PC-3 (cell line): ENCODE measurements around the gene ASPSCR1. TPM values are rescaled to one million over a fixed set of nuclear protein-coding genes. Genes with fewer than 3 reads are reported as not detected.

Source experiments
- ATAC-seq: fragments of 200-7000 bp; cut with Tn5 transposase; 2 replicates; pipeline ENCODE4 v1.9.1; 2020; ENCODE audit warnings: mild to moderate bottlenecking, moderate library complexity
- BruUV-seq: library from RNA; stranded (reverse); fragments of 400-500 nt; replicated peaks from 2 replicates; lab custom pipeline; 2021; lab: Mats Ljungman, UMichigan
- CTCF ChIA-PET: fragments of 300-600 bp; sonication (Branson Sonifier 250); formaldehyde crosslinking; loops from one replicate; lab custom pipeline; 2022; ENCODE audit warnings: antibody characterized with exemption; lab: Charles Lee
- POLR2A ChIA-PET: fragments of 300-600 bp; sonication (Branson Sonifier 250); formaldehyde crosslinking; loops from one replicate; lab custom pipeline; 2022; ENCODE audit warnings: antibody characterized with exemption; ENCODE audit not compliant: unreplicated experiment; lab: Charles Lee
- DNase-seq: peaks from one replicate; pipeline ENCODE4 v3.0.0-alpha.2; 2015
- H2AFZ ChIP-seq: fragments of 300-600 bp; sonication (generic); 2 replicates; pipeline ENCODE4 v1.6.0; 2016; ENCODE audit warnings: antibody characterized with exemption, low read length
- H3F3A ChIP-seq: fragments of 300-600 bp; sonication (generic); one replicate; pipeline ENCODE4 v1.6.0; 2017; ENCODE audit warnings: antibody characterized with exemption, low read length, control low read depth, mild to moderate bottlenecking; ENCODE audit not compliant: unreplicated experiment
- H3K27ac ChIP-seq: fragments of 300-600 bp; sonication (generic); 2 replicates; pipeline ENCODE4 v1.5.1; 2016; ENCODE audit warnings: mild to moderate bottlenecking, low read length
- H3K27me3 ChIP-seq: fragments of 300-600 bp; sonication (generic); 2 replicates; pipeline ENCODE4 v1.6.1; 2016; ENCODE audit warnings: low read length, mixed read lengths
- H3K36me3 ChIP-seq: fragments of 300-600 bp; sonication (generic); 2 replicates; pipeline ENCODE4 v1.6.1; 2016; ENCODE audit warnings: low read depth, mixed run types, low read length, mixed read lengths
- H3K4me1 ChIP-seq: fragments of 300-600 bp; sonication (generic); 2 replicates; pipeline ENCODE4 v1.5.1; 2016; ENCODE audit warnings: low read length; ENCODE audit not compliant: insufficient read depth
- H3K4me2 ChIP-seq: fragments of 300-600 bp; sonication (generic); 2 replicates; pipeline ENCODE4 v1.6.0; 2016; ENCODE audit warnings: low read length
- H3K4me3 ChIP-seq: fragments of 300-600 bp; sonication (generic); 2 replicates; pipeline ENCODE4 v1.5.1; 2016; ENCODE audit warnings: mild to moderate bottlenecking, low read length, mixed read lengths
- H3K79me2 ChIP-seq: fragments of 300-600 bp; sonication (generic); 2 replicates; pipeline ENCODE4 v1.6.1; 2017; ENCODE audit warnings: low read length, mixed read lengths
- H3K9ac ChIP-seq: fragments of 300-600 bp; sonication (generic); 2 replicates; pipeline ENCODE4 v1.6.0; 2016; ENCODE audit warnings: mild to moderate bottlenecking, low read length
- H3K9me2 ChIP-seq: fragments of 300-600 bp; sonication (generic); replicated peaks from 2 replicates; pipeline ENCODE4 v1.6.1; 2016; ENCODE audit warnings: mixed run types, low read length, mixed read lengths
- H3K9me3 ChIP-seq: fragments of 300-600 bp; sonication (generic); 2 replicates; pipeline ENCODE4 v1.6.1; 2016; ENCODE audit warnings: low read length, mixed read lengths
- H4K20me1 ChIP-seq: fragments of 300-600 bp; sonication (generic); 2 replicates; pipeline ENCODE4 v1.6.1; 2016; ENCODE audit warnings: low read length, mixed read lengths
- EZH2 ChIP-seq: fragments of 300-600 bp; sonication (generic); IDR thresholded peaks from one replicate; pipeline ENCODE4 v1.6.1; 2017; ENCODE audit warnings: antibody characterized with exemption, mild to moderate bottlenecking, low read length; ENCODE audit not compliant: unreplicated experiment
- EZH2phosphoT487 ChIP-seq: fragments of 300-600 bp; sonication (generic); IDR thresholded peaks from 2 replicates; pipeline ENCODE4 v1.6.1; 2018; ENCODE audit warnings: mild to moderate bottlenecking, antibody characterized with exemption, low read length, borderline replicate concordance
- intact Hi-C: fragments of 100-400 bp; cut with micrococcal nuclease; formaldehyde crosslinking; loops from 2 replicates; pipeline ENCODE4 v1.9.0; 2023
- total RNA-seq: library from RNA; depleted of rRNA; stranded (reverse); fragments of >200 nt; gene quantifications from 2 replicates; pipeline ENCODE4 v1.2.3, GENCODE V29; 2014
- TF ChIP-seq, protein P1 (sequence below): fragments of 300-600 bp; sonication (generic); conservative IDR thresholded peaks from 2 replicates; pipeline ENCODE4 v1.5.1; 2017; ENCODE audit warnings: antibody characterized with exemption, low read depth, mild to moderate bottlenecking, low read length

Gene ASPSCR1
- total RNA-seq, 1 experiment from 2014 or later = 31.5 TPM

DNA sequence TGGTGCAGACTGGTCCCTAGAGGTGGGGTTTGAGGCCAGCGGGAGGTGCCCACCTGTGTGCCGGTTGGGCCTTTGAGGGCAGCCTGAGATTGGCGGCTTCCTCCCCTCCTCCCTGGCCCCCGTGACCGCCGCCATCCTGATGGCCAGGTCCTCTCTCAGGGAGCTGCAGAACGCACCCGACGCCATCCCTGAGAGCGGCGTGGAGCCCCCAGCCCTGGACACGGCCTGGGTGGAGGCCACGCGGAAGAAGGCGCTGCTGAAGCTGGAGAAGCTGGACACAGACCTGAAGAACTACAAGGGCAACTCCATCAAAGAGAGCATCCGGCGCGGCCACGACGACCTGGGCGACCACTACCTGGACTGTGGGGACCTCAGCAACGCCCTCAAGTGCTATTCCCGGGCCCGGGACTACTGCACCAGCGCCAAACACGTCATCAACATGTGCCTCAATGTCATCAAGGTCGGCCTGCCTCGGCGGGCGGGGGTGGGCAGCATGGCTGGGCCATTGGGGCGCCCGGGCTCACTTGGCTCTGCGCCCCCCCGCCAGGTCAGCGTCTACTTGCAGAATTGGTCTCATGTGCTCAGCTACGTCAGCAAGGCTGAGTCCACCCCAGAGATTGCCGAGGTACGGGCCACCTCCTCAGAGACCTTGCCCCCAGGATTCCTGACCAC, 77.1 kb downstream of the ASPSCR1 start:
- no peak overlapping the region for H3K4me2 ChIP-seq
- POLR2A ChIA-PET = no interaction called here

DNA sequence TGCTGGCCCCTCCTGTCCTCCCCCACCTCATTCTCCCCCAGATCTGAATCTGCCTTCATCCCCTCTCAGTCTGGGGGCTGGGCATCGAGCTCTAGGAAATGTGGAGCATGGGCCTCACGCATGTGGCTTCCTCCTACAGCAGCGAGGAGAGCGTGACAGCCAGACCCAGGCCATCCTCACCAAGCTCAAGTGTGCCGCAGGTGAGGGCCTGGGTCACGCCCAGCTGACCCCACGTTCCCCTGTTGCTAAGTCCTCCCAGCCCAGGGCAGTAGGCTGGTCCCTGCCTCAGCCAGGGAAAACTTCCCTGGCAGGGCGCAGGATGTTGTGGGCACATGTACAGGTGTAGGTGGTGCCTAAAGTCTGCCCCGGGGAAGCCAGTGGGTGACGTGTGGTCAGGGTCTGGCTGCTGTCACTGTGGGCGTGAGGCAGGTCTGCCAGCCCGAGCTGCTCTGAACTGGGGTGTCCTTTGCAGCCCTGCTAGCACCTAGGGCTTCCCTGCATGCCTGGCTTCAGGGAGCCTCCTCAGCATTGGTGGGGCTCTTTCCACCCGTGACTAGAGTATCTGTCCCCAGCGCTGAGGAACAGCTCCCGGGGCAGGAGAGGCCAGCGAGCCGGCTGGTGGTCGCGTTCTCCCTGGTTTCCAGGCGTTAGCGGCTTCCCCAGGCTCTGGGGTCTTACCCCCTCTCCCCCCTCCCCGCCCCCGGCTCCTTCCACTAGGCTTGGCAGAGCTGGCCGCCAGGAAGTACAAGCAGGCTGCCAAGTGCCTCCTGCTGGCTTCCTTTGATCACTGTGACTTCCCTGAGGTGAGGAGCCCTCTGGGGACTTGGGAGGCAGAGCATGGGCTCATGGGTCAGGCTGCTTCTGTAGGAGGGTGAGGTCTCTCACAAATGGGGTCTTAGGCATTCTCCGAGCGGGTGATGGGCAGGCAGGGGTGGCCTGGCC, 77.9 kb downstream of the ASPSCR1 start:
- ChIA-PET CTCF (interaction anchor here (0.6 kb wide), 2 partner anchors 33 to 99 kb away, joined by 3 to 4 read pairs; partner anchors contain the start of gene CENPX), POLR2A (no interaction called here)
- no peak overlapping the region for H3K4me2 ChIP-seq
- peaks cover 8% of the 10 kb centered on the region; the same call in 1 of the 2 replicates for H3K4me1 ChIP-seq
- TF ChIP-seq, protein P1, sequence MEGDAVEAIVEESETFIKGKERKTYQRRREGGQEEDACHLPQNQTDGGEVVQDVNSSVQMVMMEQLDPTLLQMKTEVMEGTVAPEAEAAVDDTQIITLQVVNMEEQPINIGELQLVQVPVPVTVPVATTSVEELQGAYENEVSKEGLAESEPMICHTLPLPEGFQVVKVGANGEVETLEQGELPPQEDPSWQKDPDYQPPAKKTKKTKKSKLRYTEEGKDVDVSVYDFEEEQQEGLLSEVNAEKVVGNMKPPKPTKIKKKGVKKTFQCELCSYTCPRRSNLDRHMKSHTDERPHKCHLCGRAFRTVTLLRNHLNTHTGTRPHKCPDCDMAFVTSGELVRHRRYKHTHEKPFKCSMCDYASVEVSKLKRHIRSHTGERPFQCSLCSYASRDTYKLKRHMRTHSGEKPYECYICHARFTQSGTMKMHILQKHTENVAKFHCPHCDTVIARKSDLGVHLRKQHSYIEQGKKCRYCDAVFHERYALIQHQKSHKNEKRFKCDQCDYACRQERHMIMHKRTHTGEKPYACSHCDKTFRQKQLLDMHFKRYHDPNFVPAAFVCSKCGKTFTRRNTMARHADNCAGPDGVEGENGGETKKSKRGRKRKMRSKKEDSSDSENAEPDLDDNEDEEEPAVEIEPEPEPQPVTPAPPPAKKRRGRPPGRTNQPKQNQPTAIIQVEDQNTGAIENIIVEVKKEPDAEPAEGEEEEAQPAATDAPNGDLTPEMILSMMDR = no peak
- TF ChIP-seq EZH2 = no peak
- intact Hi-C loops = no loop called here
- H4K20me1 ChIP-seq = no peaks in the 10 kb centered on the region
- H3K27ac ChIP-seq = no peak overlapping the region
- no peaks in the 10 kb centered on the region for H3K9me2 ChIP-seq
- H3K4me3 ChIP-seq = no peak overlapping the region
- no peak overlapping the region for H3K9ac ChIP-seq
- ATAC-seq (no peak), DNase-seq (no peak)
- no peaks in the 10 kb centered on the region for H3K9me3 ChIP-seq
- H3F3A ChIP-seq = no peaks in the 10 kb centered on the region
- peaks cover 28% of the 10 kb centered on the region for H3K79me2 ChIP-seq
- H3K36me3 ChIP-seq = peaks cover 38% of the 10 kb centered on the region
- H2AFZ ChIP-seq = no peak overlapping the region
- no TSS peak for BruUV-seq
- H3K27me3 ChIP-seq = no peaks in the 10 kb centered on the region

More for the DNA sequence above, 77.1 kb downstream of the ASPSCR1 start:
- H3K27ac ChIP-seq = no peak overlapping the region
- H3K9me3 ChIP-seq = no peaks in the 10 kb centered on the region
- H3K79me2 ChIP-seq = peaks cover 28% of the 10 kb centered on the region
- DNase-seq = no peak
- CTCF ChIA-PET = no interaction called here
- no peaks in the 10 kb centered on the region for H3K27me3 ChIP-seq
- intact Hi-C loops = no loop called here
- no peaks in the 10 kb centered on the region for H3K9me2 ChIP-seq
- H4K20me1 ChIP-seq = no peaks in the 10 kb centered on the region
- ATAC-seq = no peak
- peaks cover 31% of the 10 kb centered on the region for H3K36me3 ChIP-seq
- no peaks in the 10 kb centered on the region for H3F3A ChIP-seq
- TF ChIP-seq EZH2 (no peak), EZH2phosphoT487 (no peak)
- TF ChIP-seq, protein P1 = no peak
- BruUV-seq = no TSS peak
- peaks cover 8% of the 10 kb centered on the region; the same call in 1 of the 2 replicates for H3K4me1 ChIP-seq
- H2AFZ ChIP-seq = no peak overlapping the region
- no peak overlapping the region for H3K9ac ChIP-seq
- H3K4me3 ChIP-seq = no peak overlapping the region
